GM12878 (cell line): ENCODE measurements around the gene UNC93B1. TPM values are rescaled to one million over a fixed set of nuclear protein-coding genes. Genes with fewer than 3 reads are reported as not detected.

Experiments
- ATAC-seq: fragments of 200-7000 bp; cut with Tn5 transposase; 3 replicates; pipeline ENCODE4 v1.9.1; 2020; ENCODE audit warnings: mild to moderate bottlenecking, moderate library complexity
- BruUV-seq: library from RNA; stranded (reverse); fragments of 400-500 nt; replicated peaks from 2 replicates; lab custom pipeline; 2021; lab: Mats Ljungman, UMichigan
- CTCF ChIA-PET: fragments of 300-600 bp; sonication (Branson Sonifier 250); formaldehyde crosslinking; extraction: SDS; loops from one replicate; lab custom pipeline; 2021; ENCODE audit warnings: inconsistent platforms; lab: Yijun Ruan, JAX
- POLR2A ChIA-PET: fragments of 350-600 bp; formaldehyde crosslinking; extraction: SDS; loops from one replicate; lab custom pipeline; 2021; ENCODE audit warnings: inconsistent platforms; lab: Charles Lee
- RAD21 ChIA-PET: fragments of 300-600 bp; sonication (Branson Sonifier 250); formaldehyde crosslinking; loops from one replicate; lab custom pipeline; 2023; ENCODE audit warnings: antibody characterized with exemption; ENCODE audit not compliant: unreplicated experiment; lab: Charles Lee
- SMC1A ChIA-PET: fragments of 300-600 bp; sonication (Branson Sonifier 250); formaldehyde crosslinking; loops from one replicate; lab custom pipeline; 2023; ENCODE audit not compliant: unreplicated experiment, uncharacterized antibody; lab: Charles Lee
- DNase-seq: peaks from one replicate; pipeline ENCODE4 v3.0.0-alpha.2; 2011; ENCODE audit warnings: low read depth, low spot score
- FAIRE-seq: peaks from 3 replicates; lab custom pipeline; 2011; peaks lifted over from hg19 to GRCh38; lab: Jason Lieb, UNC
- H2AFZ ChIP-seq: 2 replicates; pipeline ENCODE4 v1.6.0; 2011; ENCODE audit warnings: low read depth, low read length, control low read depth; ENCODE audit not compliant: control insufficient read depth
- H3K27ac ChIP-seq: 2 replicates; pipeline ENCODE4 v1.5.1; 2011; ENCODE audit warnings: control low read depth; ENCODE audit not compliant: control insufficient read depth, insufficient read depth
- H3K27me3 ChIP-seq, 2 experiments: replicated peaks in 1 of 2; 2 replicates each; pipeline versions ENCODE4 v1.6.0 to v1.6.1; 2011; ENCODE audit warnings: low read length in 1 of 2; ENCODE audit not compliant: control insufficient read depth in 2 of 2, insufficient read depth in 2 of 2
- H3K36me3 ChIP-seq, 2 experiments: 2 replicates each; pipeline ENCODE4 v1.5.1; 2011; ENCODE audit warnings: low read length in 1 of 2; ENCODE audit not compliant: control insufficient read depth in 2 of 2, insufficient read depth in 2 of 2
- H3K4me1 ChIP-seq: 2 replicates; pipeline ENCODE4 v1.6.1; 2011; ENCODE audit warnings: mild to moderate bottlenecking, low read length, moderate library complexity, mixed read lengths; ENCODE audit not compliant: control insufficient read depth, insufficient read depth
- H3K4me2 ChIP-seq: 2 replicates; pipeline ENCODE4 v1.6.0; 2011; ENCODE audit warnings: control low read depth; ENCODE audit not compliant: control insufficient read depth, insufficient read depth
- H3K4me3 ChIP-seq: fragments of 200-600 bp; sonication (generic); 2 replicates; pipeline ENCODE4 v1.5.1; 2016
- H3K79me2 ChIP-seq: 2 replicates; pipeline ENCODE4 v1.6.0; 2011; ENCODE audit warnings: low read length; ENCODE audit not compliant: control insufficient read depth, insufficient read depth
- H3K9ac ChIP-seq: 2 replicates; pipeline ENCODE4 v1.8.0; 2011; ENCODE audit warnings: low read length, control low read depth, mixed read lengths; ENCODE audit not compliant: control insufficient read depth, insufficient read depth
- H3K9me3 ChIP-seq: replicated peaks from 3 replicates; pipeline ENCODE4 v1.5.1; 2011; ENCODE audit warnings: mild to moderate bottlenecking, low read length; ENCODE audit not compliant: control insufficient read depth, insufficient read depth
- H4K20me1 ChIP-seq: 2 replicates; pipeline ENCODE4 v1.6.0; 2011; ENCODE audit not compliant: control insufficient read depth, insufficient read depth
- BCLAF1 ChIP-seq: fragments of 450-650 bp; IDR thresholded peaks from 2 replicates; pipeline ENCODE4 v1.6.1; 2017; ENCODE audit warnings: antibody characterized with exemption, mild to moderate bottlenecking, moderate library complexity
- EGR1 ChIP-seq, 2 experiments: IDR thresholded peaks; 1 replicate in 1 of 2; 2 replicates in 1 of 2; pipeline ENCODE4 v1.6.1; 2011 to 2012; ENCODE audit warnings: low read depth in 2 of 2, low read length in 2 of 2, borderline replicate concordance in 1 of 2, mild to moderate bottlenecking in 1 of 2, moderate library complexity in 1 of 2
- EZH2 ChIP-seq: IDR thresholded peaks from 2 replicates; pipeline ENCODE4 v1.6.1; 2012; ENCODE audit warnings: low read depth, mild to moderate bottlenecking, control low read depth, inconsistent platforms, low read length, borderline replicate concordance; ENCODE audit not compliant: control insufficient read depth
- KLF5 ChIP-seq: fragments of 450-650 bp; IDR thresholded peaks from 2 replicates; pipeline ENCODE4 v1.6.1; 2014; ENCODE audit warnings: mild to moderate bottlenecking; ENCODE audit not compliant: partially characterized antibody
- MEF2A ChIP-seq: IDR thresholded peaks from 2 replicates; pipeline ENCODE4 v1.6.1; 2011; ENCODE audit warnings: low read depth, mild to moderate bottlenecking, low read length, moderate library complexity; ENCODE audit not compliant: insufficient read depth
- POLR2AphosphoS2 ChIP-seq: IDR thresholded peaks from 2 replicates; pipeline ENCODE4 v1.6.1; 2011; ENCODE audit warnings: low read depth, mild to moderate bottlenecking, low read length, improper control_type of control experiment, moderate library complexity
- RCOR1 ChIP-seq: conservative IDR thresholded peaks from 2 replicates; pipeline ENCODE4 v1.6.1; 2012; ENCODE audit warnings: low read depth, low read length, improper control_type of control experiment
- RELA ChIP-seq: fragments of 450-650 bp; IDR thresholded peaks from 2 replicates; pipeline ENCODE4 v1.8.0; 2014; ENCODE audit warnings: borderline replicate concordance; ENCODE audit not compliant: partially characterized antibody
- SIN3A ChIP-seq: IDR thresholded peaks from 2 replicates; pipeline ENCODE4 v1.6.1; 2012; ENCODE audit warnings: low read depth, low read length, improper control_type of control experiment
- SPI1 ChIP-seq: IDR thresholded peaks from 2 replicates; pipeline ENCODE4 v1.6.1; 2011; ENCODE audit warnings: low read depth, mild to moderate bottlenecking, low read length, moderate library complexity, borderline replicate concordance; ENCODE audit not compliant: insufficient read depth
- TCF7 ChIP-seq: IDR thresholded peaks from 2 replicates; pipeline ENCODE4 v1.6.1; 2014; ENCODE audit warnings: antibody characterized with exemption, borderline replicate concordance
- YBX1 ChIP-seq: fragments of 450-650 bp; IDR thresholded peaks from 2 replicates; pipeline ENCODE4 v1.6.1; 2016; ENCODE audit warnings: antibody characterized with exemption
- WGBS: methylation state at CpG from one replicate; pipeline ENCODE4 v1.1.6; 2016; ENCODE audit warnings: low lambda C conversion rate; ENCODE audit not compliant: insufficient replicate concordance, insufficient coverage; ENCODE audit errors: missing lambda C conversion rate; 5-methylcytosine and 5-hydroxymethylcytosine counted together
- in situ Hi-C: fragments of 300-500 bp; cut with MboI; formaldehyde crosslinking; loops from 9 replicates; pipeline ENCODE4 v1.14.3; 2018; ENCODE audit warnings: mixed read lengths
- intact Hi-C: fragments of 100-400 bp; cut with micrococcal nuclease; formaldehyde crosslinking; loops from one replicate; pipeline ENCODE4 v1.14.2; 2022; ENCODE audit not compliant: unreplicated experiment
- polyA plus RNA-seq, 11 experiments: library from polyadenylated mRNA; depleted of rRNA in 4 of 11; unstranded in 6 of 11; stranded (reverse) in 5 of 11; fragments of >200 nt; fragmentation: Nextera tagmentation in 4 of 11; fragmentation: Illumina TruSeq in 1 of 11; extraction: Ambion mirVana in 4 of 11; extraction: Trizol in 1 of 11; gene quantifications; 1 replicate in 1 of 11; 2 replicates in 10 of 11; pipeline versions ENCODE4 v1.2.1 to v1.2.3, GENCODE V29; 2011 to 2016; ENCODE audit warnings: inconsistent platforms in 2 of 11, missing spikeins in 2 of 11, low read depth in 1 of 11
- total RNA-seq, 4 experiments: library from RNA; depleted of rRNA in 3 of 4; stranded (reverse); fragments of >200 nt in 3 of 4; fragmentation: Illumina TruSeq in 1 of 4; extraction: Trizol in 1 of 4; gene quantifications; 2 replicates each; pipeline versions ENCODE4 v1.2.1 to v1.2.3, GENCODE V29; 2013 to 2021

UNC93B1 gene
- total and polyA plus RNA-seq, 10 of the 15 experiments (the other 5 are each of a cell fraction or from before 2014, with no cell fraction given): 1.3 to 79.7 (median 36.3) TPM

DNA sequence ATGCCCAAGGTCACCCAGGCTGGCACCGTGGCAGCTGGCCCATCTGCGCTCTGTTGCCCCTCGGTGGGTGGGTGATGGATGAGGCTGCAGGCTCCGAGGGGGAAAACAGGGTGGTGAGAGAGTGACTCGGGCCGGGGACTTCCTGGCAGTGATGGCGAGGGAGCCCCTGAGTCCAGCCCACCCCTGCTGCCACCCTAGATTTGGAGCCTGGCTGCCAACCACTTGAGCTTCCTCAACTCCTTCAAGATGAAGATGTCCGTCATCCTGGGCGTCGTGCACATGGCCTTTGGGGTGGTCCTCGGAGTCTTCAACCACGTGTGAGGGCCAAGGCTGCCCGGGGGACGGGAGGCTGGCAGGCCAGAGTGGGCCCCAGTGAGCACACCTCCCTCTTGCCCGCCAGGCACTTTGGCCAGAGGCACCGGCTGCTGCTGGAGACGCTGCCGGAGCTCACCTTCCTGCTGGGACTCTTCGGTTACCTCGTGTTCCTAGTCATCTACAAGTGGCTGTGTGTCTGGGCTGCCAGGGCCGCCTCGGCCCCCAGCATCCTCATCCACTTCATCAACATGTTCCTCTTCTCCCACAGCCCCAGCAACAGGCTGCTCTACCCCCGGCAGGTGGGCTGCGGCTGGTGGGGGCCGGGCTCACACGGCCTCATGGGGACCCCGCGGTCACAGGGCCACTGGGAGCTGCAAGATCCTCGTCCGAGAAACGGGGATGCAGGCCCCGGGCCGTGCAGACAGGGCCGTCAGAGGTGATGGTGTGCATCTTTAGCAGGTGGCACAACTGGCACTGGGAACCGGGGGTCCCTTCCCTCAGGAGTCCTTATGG, 45.0 kb upstream of the UNC93B1 start:
- ChIA-PET POLR2A (no interaction called here), SMC1A (no interaction called here), CTCF (no interaction called here), RAD21 (no interaction called here)
- TF ChIP-seq POLR2AphosphoS2: 0 out of 2 replicates have a peak, but pooled peaks have one; percentile 32
- TF ChIP-seq YBX1: no peak
- Histone ChIP-seq H3K4me1 (no peaks in the 10 kb centered on the region), H3K4me3 (no peak overlapping the region), H2AFZ (no peak overlapping the region), H3K9me3 (no peaks in the 10 kb centered on the region), H4K20me1 (no peaks in the 10 kb centered on the region), H3K4me2 (no peak overlapping the region), H3K9ac (no peak overlapping the region), H3K27me3 (no peaks in the 10 kb centered on the region), H3K27ac (no peak overlapping the region), H3K79me2 (no peaks in the 10 kb centered on the region), H3K36me3 (peaks cover 19 to 37% of the 10 kb centered on the region in 2 experiments; a peak in 3 of 4 replicates)
- BruUV-seq: no TSS peak
- WGBS: 96% methylated on average over 34 of the region's 35 CpGs
- DNase-seq (no peak), FAIRE-seq (no peak), ATAC-seq (no peak)
- in situ Hi-C loops (no loop called here), intact Hi-C loops (no loop called here)

- Histone ChIP-seq H3K4me2 (no peak overlapping the region), H3K4me3 (no peak overlapping the region)
- POLR2A ChIA-PET: interaction anchor here (0.5 to 0.6 kb wide), 2 partner anchors 97 to 226 kb away, joined by 3 read pairs; no protein-coding TSS in a partner anchor
- TF ChIP-seq MEF2A: no peak
- TF ChIP-seq SIN3A: no peak
- no peak for TF ChIP-seq EZH2
- TF ChIP-seq BCLAF1: no peak
- no peak for TF ChIP-seq YBX1
- no peak for TF ChIP-seq TCF7
- no peak for TF ChIP-seq KLF5
- TF ChIP-seq RELA: no peak
- TF ChIP-seq EGR1 (IDR thresholded peaks at IDR 0.05; ENCODE audit: borderline replicate concordance in 1 of 2, low read depth in 2 of 2, low read length in 2 of 2): no peak
- TF ChIP-seq SPI1: no peak
- no peak for TF ChIP-seq RCOR1
Observed at GRCh38 chr11:68047437-68048290, 43.8 kb upstream of the UNC93B1 start.

More at GRCh38 chr11:68047437-68048290, 43.8 kb upstream of the UNC93B1 start:
- FAIRE-seq (no peak), ATAC-seq (no peak), DNase-seq (no peak)
- H4K20me1 ChIP-seq: no peaks in the 10 kb centered on the region
- H3K79me2 ChIP-seq: peaks cover 2% of the 10 kb centered on the region
- no peak overlapping the region for H2AFZ ChIP-seq
- no peak overlapping the region for H3K9ac ChIP-seq
- no peak overlapping the region for H3K27ac ChIP-seq
- WGBS: 91% methylated on average over 28 of the region's 37 CpGs
- H3K4me1 ChIP-seq: no peaks in the 10 kb centered on the region
- no peaks in the 10 kb centered on the region for H3K9me3 ChIP-seq
- no TSS peak for BruUV-seq
- no peaks in the 10 kb centered on the region for H3K27me3 ChIP-seq
- in situ Hi-C loops (no loop called here), intact Hi-C loops (no loop called here)
- ChIA-PET RAD21 (no interaction called here), SMC1A (no interaction called here), CTCF (no interaction called here)
- H3K36me3 ChIP-seq: peaks cover 19 to 44% of the 10 kb centered on the region in 2 experiments; a peak in 3 of 4 replicates
